GM03348 (cell line): Measurements from ENCODE around the gene CCNK.

Source experiments
- DNase-seq: peaks from one replicate; pipeline ENCODE4 v3.0.0; 2012; ENCODE audit warnings: low spot score

Gene CCNK

DNA sequence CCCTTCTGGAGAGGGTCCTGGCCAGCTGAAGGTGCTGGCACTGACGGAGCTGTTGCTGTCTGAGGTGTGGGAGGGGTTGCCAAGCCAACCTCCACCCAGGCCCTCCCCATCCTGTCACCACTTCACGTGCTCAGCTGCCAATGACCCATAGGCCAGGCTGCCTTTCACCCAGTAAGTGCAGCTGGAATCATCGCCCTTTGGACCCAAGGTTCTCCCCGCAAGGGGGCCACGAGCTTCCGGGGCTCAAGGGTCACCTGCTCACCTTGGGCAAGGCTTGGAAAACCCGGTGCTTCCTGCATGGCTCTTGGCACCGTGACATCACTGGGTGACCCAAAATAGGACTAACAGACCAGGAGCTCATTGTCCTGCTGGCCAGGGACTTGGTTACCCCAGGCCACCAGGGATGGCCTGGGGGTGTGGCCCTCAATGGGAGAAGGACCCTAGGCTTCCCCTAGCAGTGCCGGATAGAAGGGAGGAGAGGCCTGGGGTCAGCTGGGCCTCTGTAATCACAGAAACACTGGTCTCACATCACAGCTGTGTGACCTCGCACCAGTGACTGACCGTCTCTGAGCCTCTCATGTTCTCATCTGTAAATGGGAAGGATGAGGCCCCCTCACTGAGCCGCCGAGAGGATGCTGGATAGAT, 71.5 kb downstream of the CCNK start:
- DNase-seq, result no peak

DNA sequence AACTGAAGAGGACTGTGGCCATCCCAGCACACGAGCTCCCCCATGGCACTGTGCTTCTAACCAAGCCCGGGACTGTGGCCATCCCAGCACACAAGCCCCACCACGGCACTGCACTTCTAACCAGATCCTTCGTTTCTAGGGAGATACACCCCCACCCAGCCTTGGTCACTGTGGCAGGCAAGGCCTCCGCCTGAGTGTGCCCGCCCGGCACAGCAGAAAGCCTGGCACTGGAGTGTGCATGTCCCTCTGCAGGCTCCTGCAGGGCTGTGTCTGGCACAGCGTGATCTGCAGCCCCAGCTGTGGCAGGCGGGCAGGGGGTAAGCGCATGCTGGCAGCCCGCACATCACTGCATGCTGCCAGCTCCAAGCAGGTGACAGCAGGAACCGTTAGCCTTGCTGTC, 73.0 kb downstream of the CCNK start:
- DNase-seq, result no peak

DNA sequence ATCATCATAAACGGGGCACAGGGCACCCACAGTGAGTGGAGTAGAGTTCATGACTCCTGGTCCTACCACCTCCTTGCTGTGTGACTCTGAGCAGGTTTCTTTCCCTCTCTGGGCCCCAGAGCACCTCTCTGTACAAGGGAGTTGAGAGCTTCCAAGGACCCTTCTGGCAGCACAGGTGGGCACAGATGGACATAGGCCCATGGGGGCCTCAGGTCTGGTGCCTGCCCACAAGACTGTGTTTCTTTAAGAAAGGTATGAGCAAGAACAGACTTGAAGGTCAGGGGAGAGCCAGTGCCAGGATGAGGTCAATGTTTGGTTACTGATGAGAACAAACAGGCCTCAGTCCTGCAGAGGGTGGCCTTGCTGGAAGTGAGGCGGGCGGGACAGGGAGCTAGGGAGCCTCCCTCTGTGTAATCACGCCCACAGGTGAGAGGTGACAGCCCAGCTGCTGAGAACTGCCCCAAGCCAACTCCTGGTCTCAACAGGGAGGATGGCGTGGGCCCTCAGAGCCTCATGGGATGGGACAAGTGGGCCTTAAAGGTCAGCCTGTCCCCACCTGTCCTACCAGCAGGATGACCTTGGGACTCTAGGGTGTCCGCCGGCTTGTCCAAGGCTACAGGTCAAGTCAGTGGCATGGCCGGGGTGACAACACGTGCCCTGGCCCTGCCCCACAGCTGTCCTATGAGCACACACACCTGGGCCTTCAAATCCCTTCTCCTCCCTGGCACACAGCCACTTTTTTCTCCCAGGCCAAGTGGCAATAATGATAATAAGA, 73.7 kb downstream of the CCNK start:
- DNase-seq, result no peak

DNA sequence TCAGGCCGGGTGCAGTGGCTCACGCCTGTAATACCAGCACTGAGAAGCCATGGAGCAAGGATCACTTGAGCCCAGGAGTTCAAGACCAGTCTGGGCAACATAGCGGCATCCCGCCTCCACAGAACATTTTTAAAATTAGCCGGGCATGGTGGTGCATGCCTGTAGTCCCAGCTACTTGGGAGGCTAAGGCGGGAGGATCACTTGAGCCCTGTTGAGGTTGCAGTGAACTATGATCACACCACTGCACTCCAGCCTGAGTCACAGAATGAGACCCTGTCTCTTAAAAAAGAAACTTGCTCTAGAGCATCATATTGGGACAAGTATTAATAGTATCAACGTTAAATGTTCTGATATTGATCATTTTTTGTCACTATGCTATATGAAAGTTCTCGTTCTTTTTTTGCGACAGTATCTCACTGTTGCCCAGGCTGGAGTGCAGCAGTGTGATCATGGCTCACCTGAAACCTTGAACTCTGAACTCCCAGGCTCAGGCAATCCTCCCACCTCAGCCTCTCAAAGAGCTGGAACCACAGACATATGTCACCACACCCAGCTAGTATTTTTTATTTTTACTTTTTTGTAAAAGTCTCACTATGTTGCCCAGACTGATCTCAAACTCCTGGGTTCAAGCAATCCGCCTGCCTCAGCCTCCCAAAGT, 75.1 kb downstream of the CCNK start:
- DNase-seq, result no peak

DNA sequence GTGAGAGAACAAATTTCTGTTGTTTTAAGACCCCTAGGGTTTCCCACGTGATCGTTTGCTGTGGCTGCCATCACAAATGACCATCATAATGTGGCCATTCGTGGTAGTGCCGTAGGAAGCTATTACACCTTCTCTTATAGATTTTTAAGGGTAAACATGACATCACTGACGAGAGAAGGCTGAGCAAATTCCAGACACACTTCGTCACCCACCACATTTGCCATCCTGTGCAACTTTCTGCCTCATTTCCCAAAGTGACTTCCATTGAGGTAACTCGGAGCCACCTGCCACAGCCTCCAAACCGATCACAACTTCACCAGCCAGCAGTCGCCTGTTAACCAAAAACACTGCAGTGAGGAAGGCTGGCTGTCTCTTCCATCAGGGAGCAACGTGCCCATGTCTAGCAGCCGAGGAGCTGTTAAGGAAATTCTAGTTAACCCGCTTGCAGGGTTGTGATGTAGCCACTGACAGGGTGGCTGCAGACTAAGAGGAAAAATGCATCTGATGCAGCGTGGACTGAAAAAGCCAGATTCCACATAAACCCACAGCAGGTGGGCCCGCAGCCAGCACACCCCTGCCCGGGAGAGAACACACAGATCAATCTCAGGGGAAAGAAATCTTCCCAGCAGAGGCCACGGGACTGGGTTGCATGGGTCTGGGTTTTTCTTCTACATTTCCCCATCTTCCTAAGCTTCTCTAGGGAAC, 78.2 kb downstream of the CCNK start:
- DNase-seq, result no peak

DNA sequence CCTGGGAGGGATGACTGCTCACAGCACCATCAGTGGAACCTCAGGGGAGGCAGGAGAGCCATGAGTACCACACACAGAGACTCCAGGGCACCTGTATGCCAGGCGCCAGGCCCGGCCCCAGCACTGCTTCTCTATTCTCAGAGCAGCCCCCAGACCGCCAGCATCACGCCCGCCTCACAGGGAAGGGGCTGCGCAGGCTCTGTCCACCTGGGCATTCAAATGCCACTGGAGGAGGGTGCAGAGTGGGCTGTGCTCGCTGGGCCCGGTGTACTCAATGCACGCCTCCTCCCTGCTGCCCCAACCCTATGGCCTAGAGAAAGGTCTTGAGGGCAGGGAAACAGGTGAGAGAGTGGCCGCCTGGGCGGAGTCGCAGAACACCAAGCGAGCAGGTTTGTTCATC, 79.2 kb downstream of the CCNK start:
- no peak for DNase-seq

DNA sequence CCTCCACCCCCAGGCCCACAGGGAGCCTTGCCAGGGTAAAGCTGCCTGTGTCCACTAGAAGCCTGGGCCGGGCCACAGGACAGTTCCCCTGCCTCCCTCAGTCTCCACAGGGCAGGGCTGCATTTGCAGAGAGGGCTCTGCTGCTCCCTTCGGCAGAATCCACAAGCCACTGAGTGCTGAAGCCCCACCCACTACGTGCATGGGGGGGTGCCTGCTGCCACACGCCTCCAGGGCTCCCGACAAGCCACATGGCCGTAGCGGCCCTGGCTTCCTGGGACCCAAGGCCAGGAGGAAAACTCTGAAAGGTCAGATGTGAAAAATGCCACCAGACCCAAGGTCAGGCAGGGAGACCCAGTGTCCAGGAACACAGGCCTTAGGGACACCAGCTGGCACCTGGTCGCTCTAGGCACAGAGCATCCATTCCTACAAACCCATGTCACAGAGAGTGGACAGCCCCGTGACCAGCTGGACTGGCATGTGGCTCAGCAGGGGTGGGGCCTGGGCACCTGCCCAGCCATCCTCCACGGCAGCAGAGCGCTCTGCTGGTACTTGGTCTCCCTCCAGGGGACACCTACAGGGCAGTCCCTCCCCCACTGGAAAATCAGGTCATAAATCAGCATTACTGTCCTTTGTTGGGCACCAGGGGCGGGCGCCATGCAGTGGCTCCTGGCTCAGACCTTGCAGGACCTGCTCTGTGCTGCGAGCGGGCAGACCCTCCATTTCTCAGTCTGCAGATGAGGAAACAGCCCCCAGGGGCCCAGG, 79.9 kb downstream of the CCNK start:
- DNase-seq, result no peak

DNA sequence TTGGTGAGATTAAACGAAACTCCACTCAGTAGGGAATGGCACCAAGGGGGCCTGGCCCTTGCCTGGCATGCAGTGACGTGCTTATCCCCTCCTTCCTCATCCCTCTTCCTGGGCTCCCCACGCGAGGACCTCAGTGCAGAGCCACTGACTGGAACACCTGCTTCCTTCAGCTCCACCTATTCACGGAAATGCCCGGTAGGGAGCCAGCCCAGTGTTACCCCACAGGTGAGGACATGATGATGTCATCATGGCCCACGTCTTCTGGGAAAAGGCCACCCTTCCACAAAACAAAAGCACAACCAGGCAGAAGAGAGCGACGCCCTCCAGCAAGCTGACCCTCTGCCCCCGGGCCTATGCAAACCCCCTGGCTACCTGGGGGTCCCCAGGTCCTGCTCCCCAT, 80.7 kb downstream of the CCNK start:
- DNase-seq, result no peak
